ENCODE results near the gene UBD. TPM values are rescaled to one million over a fixed set of nuclear protein-coding genes. Genes with fewer than 3 reads are reported as not detected.
A peak's percentile ranks its signal among the peaks of the same experiment; 100 is the strongest.

The UBD gene
- 0.59 and 0.93 TPM in 2 replicates for total RNA-seq

DNA sequence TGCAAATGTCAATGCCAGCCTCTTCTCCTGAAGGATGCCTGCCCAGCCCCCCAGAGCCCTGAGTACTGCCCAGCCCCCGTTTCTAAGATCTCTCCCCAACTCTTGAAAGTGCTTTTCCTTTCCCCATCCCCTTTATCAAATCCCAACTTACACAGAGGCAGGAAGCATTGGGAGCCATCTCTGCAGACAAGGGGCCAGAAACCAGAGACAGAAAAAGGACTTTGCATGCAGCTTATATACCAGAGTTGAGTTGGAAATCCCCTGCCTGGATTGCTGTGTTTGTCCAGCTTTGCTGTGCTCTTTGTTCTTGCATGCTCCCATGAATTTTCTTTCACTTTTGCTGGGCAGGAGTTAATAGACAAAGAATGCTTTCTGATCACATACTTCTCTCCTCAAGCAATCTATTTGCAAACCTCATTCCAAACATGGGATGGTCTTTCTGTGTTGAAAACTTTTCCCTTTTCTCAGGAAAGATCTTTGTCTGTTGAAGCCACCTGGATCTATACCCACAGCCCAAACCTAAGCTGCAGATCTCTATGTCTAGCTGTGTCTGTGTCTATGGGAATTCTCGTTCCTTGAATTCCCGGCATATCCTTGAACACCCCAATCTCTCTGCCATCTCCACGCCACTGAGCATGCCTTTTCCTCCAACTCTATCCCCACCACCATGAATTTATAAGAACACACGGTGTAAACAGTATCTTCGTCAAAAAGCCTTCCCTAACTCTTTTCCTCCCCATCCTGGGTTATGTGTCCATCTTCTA lies at the start of gene UBD:
Gene UBD, minus strand, starts transcription at position 209 of the 764 bp plus-strand sequence. Its CDS starts 31 bp downstream, at position 178.
- no peaks in the 10 kb centered on the region for H3K9me3 Mint-ChIP-seq
- H3K4me1 Mint-ChIP-seq (ENCODE audit: low read depth) = peaks cover 8% of the 10 kb centered on the region
- H3K36me3 Mint-ChIP-seq (ENCODE audit: low read depth) = no peaks in the 10 kb centered on the region
- no peak for DNase-seq (ENCODE audit: low spot score)
- intact Hi-C loops (cut with micrococcal nuclease) = no loop called here
- H3K27ac Mint-ChIP-seq = no peak within 1 kb of the TSS
- no peak within 1 kb of the TSS for H3K4me3 Mint-ChIP-seq
- H3K27me3 Mint-ChIP-seq (ENCODE audit: insufficient read depth) = peaks cover 32% of the 10 kb centered on the region

DNA sequence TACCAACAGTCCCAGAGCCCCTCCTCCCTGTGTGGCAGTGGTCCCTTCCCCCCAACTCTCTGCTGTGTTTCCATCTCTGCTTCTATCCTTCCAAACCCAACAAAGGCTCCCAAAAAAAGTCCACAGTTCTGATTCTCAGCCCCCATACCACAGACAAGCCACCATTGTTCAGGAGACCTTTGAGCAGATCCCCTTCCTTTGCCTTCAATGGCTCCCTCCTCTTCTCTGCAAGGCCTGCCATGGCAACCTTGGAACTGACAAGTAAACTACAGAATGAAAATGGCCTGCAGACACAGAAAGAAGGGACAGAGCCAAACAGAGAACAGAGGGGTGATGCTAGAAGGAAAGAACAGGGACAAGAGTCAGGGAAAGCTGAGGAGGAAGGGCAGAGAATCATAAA lies 48.6 kb upstream of the UBD start:
- H3K27me3 Mint-ChIP-seq (ENCODE audit: insufficient read depth) = no peaks in the 10 kb centered on the region
- no peak for DNase-seq (ENCODE audit: low spot score)
- H3K36me3 Mint-ChIP-seq (ENCODE audit: low read depth) = peaks cover 33% of the 10 kb centered on the region
- H3K4me3 Mint-ChIP-seq = no peak overlapping the region
- no peaks in the 10 kb centered on the region for H3K4me1 Mint-ChIP-seq (ENCODE audit: low read depth)
- intact Hi-C loops (cut with micrococcal nuclease) = no loop called here
- no peak overlapping the region for H3K27ac Mint-ChIP-seq
- H3K9me3 Mint-ChIP-seq = no peaks in the 10 kb centered on the region

DNA sequence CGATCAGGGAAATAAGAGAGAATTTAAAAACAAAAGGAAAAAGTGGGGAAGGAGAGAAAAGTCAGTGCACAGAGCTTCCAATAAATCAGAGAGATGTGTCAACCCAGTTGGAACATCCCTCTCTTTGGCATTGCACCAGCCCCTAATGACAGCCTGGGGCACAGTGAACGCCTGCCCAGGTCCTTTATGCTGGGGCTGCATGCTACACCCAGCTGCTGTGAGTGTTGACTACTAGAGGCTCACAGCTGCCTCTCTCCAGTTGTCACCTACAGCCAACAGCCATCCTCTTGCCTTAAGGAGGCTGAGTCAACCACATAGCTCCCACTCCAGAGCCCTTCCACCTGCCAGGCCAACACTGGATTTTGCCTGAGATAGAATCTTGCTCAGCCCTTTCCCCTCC lies 44.4 kb upstream of the UBD start:
- no peaks in the 10 kb centered on the region for H3K27me3 Mint-ChIP-seq (ENCODE audit: insufficient read depth)
- no peak for DNase-seq (ENCODE audit: low spot score)
- H3K9me3 Mint-ChIP-seq = no peaks in the 10 kb centered on the region
- intact Hi-C loops (cut with micrococcal nuclease) = no loop called here
- H3K27ac Mint-ChIP-seq = no peak overlapping the region
- peaks cover 16% of the 10 kb centered on the region for H3K36me3 Mint-ChIP-seq (ENCODE audit: low read depth)
- no peaks in the 10 kb centered on the region for H3K4me1 Mint-ChIP-seq (ENCODE audit: low read depth)
- no peak overlapping the region for H3K4me3 Mint-ChIP-seq

DNA sequence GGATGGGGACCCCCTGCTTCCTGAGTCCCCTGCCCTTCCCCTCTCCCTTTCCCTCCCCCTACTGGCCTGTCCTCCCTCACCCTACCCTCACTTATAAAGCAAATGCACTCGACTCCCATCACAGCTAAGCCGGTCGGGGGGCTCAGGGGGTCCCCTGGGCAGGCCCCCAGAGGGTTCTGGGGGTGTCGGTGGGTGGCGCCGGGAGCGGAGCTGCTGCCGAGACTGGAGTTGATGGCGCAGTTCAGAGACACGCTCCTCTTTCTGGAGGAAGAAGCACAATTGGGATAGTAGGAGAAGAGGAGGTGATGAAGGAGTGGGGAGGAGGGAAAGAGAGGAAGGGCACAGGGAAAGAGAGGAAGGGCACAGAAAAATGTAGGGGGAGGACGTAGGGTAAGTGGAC lies 43.9 kb upstream of the UBD start:
- Mint-ChIP-seq H3K27me3 (ENCODE audit: insufficient read depth) (no peaks in the 10 kb centered on the region), H3K4me3 (no peak overlapping the region), H3K27ac (no peak overlapping the region), H3K9me3 (no peaks in the 10 kb centered on the region), H3K36me3 (ENCODE audit: low read depth) (peaks cover 15% of the 10 kb centered on the region), H3K4me1 (ENCODE audit: low read depth) (no peaks in the 10 kb centered on the region)
- no peak for DNase-seq (ENCODE audit: low spot score)
- intact Hi-C loops (cut with micrococcal nuclease) = no loop called here

DNA sequence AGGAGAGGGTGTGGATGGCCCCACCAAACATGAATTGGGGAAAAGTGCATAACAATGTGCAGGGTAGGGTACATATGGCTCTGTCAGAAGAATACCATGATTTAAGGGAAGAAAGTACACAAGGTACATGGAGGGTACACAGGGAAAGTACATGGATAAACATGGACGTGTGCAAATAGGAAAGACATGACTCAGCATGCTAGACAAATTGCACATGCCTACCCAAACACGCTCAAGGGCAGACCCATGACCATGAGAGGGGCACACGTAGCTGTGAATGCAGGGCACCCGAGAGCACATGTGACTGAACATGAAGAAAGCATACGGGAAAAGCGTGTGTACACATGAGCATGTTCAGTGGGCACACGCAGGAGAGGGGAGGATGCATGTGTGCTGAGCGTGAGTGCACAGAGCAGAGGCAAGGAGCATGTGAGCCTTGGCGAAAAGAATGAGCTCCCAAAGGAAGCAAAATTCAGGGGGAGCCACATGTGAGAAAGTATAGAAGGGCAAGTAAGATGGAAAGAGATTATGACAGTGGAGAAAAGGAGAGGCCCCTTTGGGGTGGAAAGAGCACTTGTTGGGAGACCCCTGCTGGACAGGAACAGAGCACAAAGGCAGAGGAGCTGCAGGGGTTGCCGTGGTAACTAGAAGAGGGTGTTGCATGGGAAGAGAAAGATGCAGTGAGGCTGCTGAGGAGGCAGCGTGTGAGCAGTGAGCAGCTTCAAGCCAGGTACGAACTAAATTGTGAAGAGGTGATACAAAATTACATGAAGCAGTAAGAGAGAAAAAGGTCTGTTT lies 43.2 kb upstream of the UBD start:
- H3K4me3 Mint-ChIP-seq = no peak overlapping the region
- H3K4me1 Mint-ChIP-seq (ENCODE audit: low read depth) = no peaks in the 10 kb centered on the region
- no peaks in the 10 kb centered on the region for H3K27me3 Mint-ChIP-seq (ENCODE audit: insufficient read depth)
- no peak overlapping the region for H3K27ac Mint-ChIP-seq
- no peak for DNase-seq (ENCODE audit: low spot score)
- no peaks in the 10 kb centered on the region for H3K9me3 Mint-ChIP-seq
- intact Hi-C loops (cut with micrococcal nuclease) = no loop called here
- H3K36me3 Mint-ChIP-seq (ENCODE audit: low read depth) = peaks cover 15% of the 10 kb centered on the region

DNA sequence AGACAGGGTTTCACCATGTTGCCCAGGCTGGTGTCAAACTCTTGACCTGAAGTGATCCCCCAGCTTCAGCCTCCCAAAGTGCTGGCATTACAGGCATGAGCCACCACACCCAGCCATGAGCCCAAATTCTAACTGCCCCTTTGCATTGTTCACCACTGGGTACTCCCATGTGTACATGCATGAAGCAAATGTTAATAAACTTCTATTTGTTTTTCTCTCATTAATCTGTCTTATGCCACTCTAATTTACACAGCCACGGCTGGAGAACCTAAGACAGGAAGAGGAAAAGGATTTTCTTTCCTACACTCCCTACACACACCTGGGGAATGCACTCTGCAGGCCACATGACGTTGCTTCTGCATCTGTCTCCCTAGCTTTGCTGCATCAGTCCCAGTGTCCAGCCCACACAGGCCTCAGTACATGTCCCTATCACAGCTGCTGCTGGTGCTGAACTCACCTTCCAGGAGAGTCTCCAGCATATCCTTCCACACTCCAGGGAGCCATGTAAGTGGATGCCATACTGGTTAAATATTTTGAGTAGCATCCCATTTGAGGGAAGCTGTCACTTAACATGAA lies 38.7 kb upstream of the UBD start:
- DNase-seq (ENCODE audit: low spot score) = no peak
- Mint-ChIP-seq H3K4me1 (ENCODE audit: low read depth) (no peaks in the 10 kb centered on the region), H3K4me3 (no peak overlapping the region), H3K27ac (no peak overlapping the region), H3K9me3 (no peaks in the 10 kb centered on the region), H3K36me3 (ENCODE audit: low read depth) (peaks cover 2% of the 10 kb centered on the region), H3K27me3 (ENCODE audit: insufficient read depth) (no peaks in the 10 kb centered on the region)
- intact Hi-C loops (cut with micrococcal nuclease) = no loop called here

DNA sequence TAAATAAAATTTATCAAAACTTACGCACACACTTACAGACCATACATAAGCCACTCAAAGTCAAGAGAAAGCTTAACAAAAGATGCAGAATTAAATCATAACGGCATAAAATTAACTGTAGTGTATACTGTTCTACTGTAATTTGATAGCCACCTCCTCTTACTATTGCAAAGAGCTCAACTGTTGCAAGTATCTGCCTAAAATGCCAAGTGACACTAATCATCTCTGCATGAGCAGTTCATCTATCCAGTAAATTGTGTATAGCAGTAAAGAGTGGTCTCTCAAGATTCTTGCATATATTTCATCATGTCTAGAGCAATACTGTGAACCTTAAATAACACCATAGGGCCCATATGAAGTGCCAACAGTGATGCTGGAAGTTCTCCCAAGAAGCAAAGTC lies 37.7 kb upstream of the UBD start:
- Mint-ChIP-seq H3K27me3 (ENCODE audit: insufficient read depth) (peaks cover 1% of the 10 kb centered on the region), H3K4me1 (ENCODE audit: low read depth) (no peaks in the 10 kb centered on the region), H3K36me3 (ENCODE audit: low read depth) (no peaks in the 10 kb centered on the region), H3K27ac (no peak overlapping the region), H3K9me3 (no peaks in the 10 kb centered on the region), H3K4me3 (no peak overlapping the region)
- DNase-seq (ENCODE audit: low spot score) = no peak
- intact Hi-C loops (cut with micrococcal nuclease) = no loop called here

DNA sequence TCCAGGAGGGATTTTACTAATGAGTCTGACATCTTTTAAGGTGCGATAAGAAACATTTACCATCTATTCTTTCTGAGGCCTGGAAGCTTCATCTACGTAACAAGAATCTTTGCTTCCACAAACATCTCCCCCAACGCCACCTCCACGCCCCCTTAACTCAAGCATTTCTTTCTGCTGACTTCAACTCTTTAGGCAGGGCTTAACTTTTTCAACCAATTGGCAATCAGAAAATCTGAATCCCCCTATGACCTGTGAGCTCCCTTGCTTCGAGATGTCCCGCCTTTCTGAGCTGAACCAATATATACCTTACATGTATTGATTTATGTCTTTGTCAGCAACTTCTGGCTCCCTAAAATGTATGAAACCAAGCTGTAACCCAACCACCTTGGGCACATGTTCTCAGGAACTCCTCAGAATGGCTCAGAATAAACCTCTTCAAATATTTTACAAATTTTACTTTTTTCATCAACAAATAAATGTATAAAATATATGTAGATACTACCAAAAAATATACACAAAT lies 36.9 kb upstream of the UBD start:
- intact Hi-C loops (cut with micrococcal nuclease) = no loop called here
- H3K27me3 Mint-ChIP-seq (ENCODE audit: insufficient read depth) = peaks cover 3% of the 10 kb centered on the region
- no peak overlapping the region for H3K4me3 Mint-ChIP-seq
- H3K9me3 Mint-ChIP-seq = no peaks in the 10 kb centered on the region
- H3K27ac Mint-ChIP-seq = no peak overlapping the region
- H3K4me1 Mint-ChIP-seq (ENCODE audit: low read depth) = no peaks in the 10 kb centered on the region
- DNase-seq (ENCODE audit: low spot score) = no peak
- no peaks in the 10 kb centered on the region for H3K36me3 Mint-ChIP-seq (ENCODE audit: low read depth)

DNA sequence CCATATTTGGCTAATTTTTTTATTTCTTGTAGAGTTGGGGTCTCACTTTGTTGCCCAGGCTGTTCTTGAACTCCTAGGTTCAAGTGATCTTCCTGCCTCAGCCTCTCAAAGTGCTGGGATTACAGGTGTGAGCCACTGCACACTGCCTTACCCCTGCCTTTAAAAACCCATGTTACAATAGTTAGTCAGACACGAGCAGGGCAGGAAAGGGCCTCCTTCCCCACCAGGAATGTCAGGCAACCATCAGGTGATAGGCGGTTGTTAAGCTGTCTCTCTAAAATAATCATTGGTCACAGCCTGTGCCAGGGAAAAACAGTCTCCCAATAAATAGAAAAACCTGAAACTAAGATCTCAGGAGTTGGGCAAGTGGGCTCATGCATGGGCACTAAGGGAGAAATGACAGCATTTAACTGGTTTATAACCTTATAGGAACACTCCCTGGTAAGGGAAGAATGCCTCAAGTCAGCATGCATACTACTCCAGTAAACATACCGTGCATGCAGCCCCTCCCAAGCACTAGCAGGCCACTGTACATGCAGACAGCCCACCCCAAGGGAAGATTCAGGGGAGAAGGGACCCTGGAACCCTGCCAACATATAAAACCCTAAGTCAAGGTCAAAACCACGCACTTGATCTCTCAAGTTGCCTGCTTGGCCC lies 33.8 kb upstream of the UBD start:
- H3K36me3 Mint-ChIP-seq (ENCODE audit: low read depth) = no peaks in the 10 kb centered on the region
- intact Hi-C loops (cut with micrococcal nuclease) = no loop called here
- H3K27ac Mint-ChIP-seq = no peak overlapping the region
- no peaks in the 10 kb centered on the region for H3K4me1 Mint-ChIP-seq (ENCODE audit: low read depth)
- H3K27me3 Mint-ChIP-seq (ENCODE audit: insufficient read depth) = peaks cover 6% of the 10 kb centered on the region
- H3K9me3 Mint-ChIP-seq = no peaks in the 10 kb centered on the region
- no peak overlapping the region for H3K4me3 Mint-ChIP-seq
- no peak for DNase-seq (ENCODE audit: low spot score)

DNA sequence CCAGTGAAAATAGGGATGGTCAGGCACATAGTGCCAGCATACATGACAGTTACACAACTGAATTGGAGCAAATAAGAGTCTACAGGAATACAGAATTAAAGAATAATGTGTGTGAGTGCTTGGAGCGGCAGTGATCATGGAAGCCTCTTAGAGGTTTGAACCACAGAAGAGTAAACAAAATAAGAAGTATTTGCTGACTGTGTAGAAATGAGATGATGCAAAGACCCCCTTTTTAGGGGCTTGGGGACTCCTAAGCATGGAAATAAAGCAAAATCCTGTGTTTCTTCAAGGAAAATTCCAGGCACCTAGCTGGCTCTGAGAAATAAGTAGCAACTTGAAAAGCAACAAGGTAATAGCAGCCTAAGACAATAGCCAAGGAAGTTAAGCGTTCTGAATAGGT lies 32.1 kb upstream of the UBD start:
- Mint-ChIP-seq H3K27ac (no peak overlapping the region), H3K4me3 (no peak overlapping the region), H3K36me3 (ENCODE audit: low read depth) (no peaks in the 10 kb centered on the region), H3K4me1 (ENCODE audit: low read depth) (no peaks in the 10 kb centered on the region), H3K27me3 (ENCODE audit: insufficient read depth) (peaks cover 11% of the 10 kb centered on the region), H3K9me3 (no peaks in the 10 kb centered on the region)
- no peak for DNase-seq (ENCODE audit: low spot score)
- intact Hi-C loops (cut with micrococcal nuclease) = no loop called here

DNA sequence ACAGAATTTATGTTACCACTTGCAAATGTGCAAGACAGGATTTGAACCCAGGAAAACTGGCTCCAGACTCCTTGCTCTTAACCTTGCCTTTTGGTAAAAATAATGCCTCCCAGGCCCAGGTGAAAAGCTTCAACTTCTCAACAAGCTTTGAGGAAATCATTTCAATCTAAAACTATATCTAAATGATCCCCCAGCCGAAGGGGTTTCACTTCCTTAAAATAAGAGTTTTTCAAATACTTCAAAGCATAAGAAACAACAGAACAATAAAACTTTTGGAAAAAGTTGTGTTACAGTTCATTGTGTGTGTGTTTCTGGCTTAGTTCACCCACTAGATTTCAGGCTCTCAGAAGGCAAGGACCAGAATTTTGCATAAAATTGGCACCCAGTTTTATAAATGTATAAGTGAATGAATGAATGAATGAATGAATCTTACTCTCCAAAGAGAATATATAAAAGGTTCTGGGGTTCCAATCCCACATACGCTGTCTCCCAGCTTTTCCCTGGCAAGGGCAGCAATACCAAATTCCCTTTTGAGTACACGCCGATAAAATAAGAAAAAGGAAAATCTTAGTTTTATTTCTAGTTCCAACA lies 30.8 kb upstream of the UBD start:
- intact Hi-C loops (cut with micrococcal nuclease) = no loop called here
- Mint-ChIP-seq H3K9me3 (no peaks in the 10 kb centered on the region), H3K36me3 (ENCODE audit: low read depth) (no peaks in the 10 kb centered on the region), H3K27ac (no peak overlapping the region), H3K4me1 (ENCODE audit: low read depth) (no peaks in the 10 kb centered on the region), H3K27me3 (ENCODE audit: insufficient read depth) (peaks cover 11% of the 10 kb centered on the region), H3K4me3 (no peak overlapping the region)
- DNase-seq (ENCODE audit: low spot score) = no peak

DNA sequence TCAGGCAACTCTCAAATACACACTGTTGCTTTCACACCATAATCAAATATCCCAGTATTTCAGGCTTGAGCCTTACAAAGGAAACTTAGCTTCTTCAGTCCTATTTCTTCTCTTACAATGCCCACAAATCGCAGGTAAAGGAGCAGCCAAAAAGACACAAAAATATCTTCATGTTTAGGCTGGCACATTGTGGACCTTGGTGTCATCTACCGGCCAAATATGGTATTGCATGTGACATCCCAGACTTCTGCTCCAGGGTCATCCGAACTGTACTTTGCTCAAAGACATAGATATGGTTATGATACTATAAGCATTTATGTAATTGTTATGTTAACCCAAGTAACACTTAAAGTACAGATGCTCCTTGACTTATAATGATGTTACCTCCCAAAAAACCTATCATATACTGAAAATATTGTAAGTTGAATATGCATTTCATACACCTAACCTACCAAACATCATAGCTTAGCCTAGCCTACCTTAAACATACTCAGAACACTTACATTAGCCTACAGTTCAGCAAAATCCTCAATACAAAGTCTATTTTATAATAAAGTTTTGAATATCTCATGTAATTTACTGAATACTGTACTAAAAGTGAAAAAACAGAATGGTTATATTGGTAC lies 30.0 kb upstream of the UBD start:
- Mint-ChIP-seq H3K27ac (no peak overlapping the region), H3K36me3 (ENCODE audit: low read depth) (no peaks in the 10 kb centered on the region), H3K27me3 (ENCODE audit: insufficient read depth) (peaks cover 11% of the 10 kb centered on the region), H3K9me3 (no peaks in the 10 kb centered on the region), H3K4me3 (no peak overlapping the region), H3K4me1 (ENCODE audit: low read depth) (no peaks in the 10 kb centered on the region)
- peak; percentile 40 for DNase-seq (ENCODE audit: low spot score)
- intact Hi-C loops (cut with micrococcal nuclease) = loop anchor here (1.0 to 2.0 kb wide), 2 partner anchors 573 to 751 kb away; no protein-coding TSS in a partner anchor

Measured in activated T-helper 1 cell treated with anti-CD3 and anti-CD28 coated beads, Interleukin-12 subunit alpha, Interleukin-12 subunit beta, Interleukin-2, Interleukin-4 antibody, amounts not matched to agents 30 ng/mL and 10 ng/mL and 1 ng/mL, durations not matched to agents 14 hours and 24 hours and 36 hours (primary cell).